Vagina (tissue), 2 donors: Measurements from ENCODE around the gene SLC39A2. TPM values are rescaled to one million over a fixed set of nuclear protein-coding genes. Genes with fewer than 3 reads are reported as not detected.

Experiments used
- DNase-seq, 2 donors: peaks; one replicate each; pipeline ENCODE4 v3.0.0-alpha.2; 2017; ENCODE audit errors: extremely low spot score in 2 of 2
- H3K27ac ChIP-seq: fragments of 200-600 bp; sonication (generic); one replicate; pipeline ENCODE4 v1.5.1; 2019
- H3K27me3 ChIP-seq: fragments of 200-600 bp; sonication (generic); one replicate; pipeline ENCODE4 v1.5.1; 2019
- H3K36me3 ChIP-seq, 2 donors: fragments of 200-600 bp; sonication (generic); one replicate each; pipeline ENCODE4 v1.5.1; 2017 to 2019
- H3K4me1 ChIP-seq: fragments of 200-600 bp; sonication (generic); one replicate; pipeline ENCODE4 v1.5.1; 2019
- H3K4me3 ChIP-seq, 2 donors: fragments of 200-600 bp; sonication (generic); 1 replicate in 1 of 2; 2 replicates in 1 of 2; pipeline ENCODE4 v1.5.1; 2016 to 2019
- H3K9me3 ChIP-seq: fragments of 200-600 bp; sonication (generic); one replicate; pipeline ENCODE4 v1.5.1; 2019
- CTCF ChIP-seq, 3 experiments: fragments of 450-650 bp in 2 of 3; fragments of 200-600 bp in 1 of 3; sonication (generic) in 1 of 3; IDR thresholded peaks; one replicate each; pipeline ENCODE4 v1.5.1; 2017 to 2019; ENCODE audit warnings: antibody characterized with exemption in 3 of 3, mild to moderate bottlenecking in 2 of 3, moderate library complexity in 2 of 3
- POLR2A ChIP-seq, 2 donors: fragments of 450-650 bp; IDR thresholded peaks; one replicate each; pipeline ENCODE4 v1.6.1; 2017; ENCODE audit warnings: antibody characterized with exemption in 2 of 2, mild to moderate bottlenecking in 2 of 2, moderate library complexity in 2 of 2
- POLR2AphosphoS5 ChIP-seq, 2 donors: sonication (generic); formaldehyde crosslinking; IDR thresholded peaks; one replicate each; pipeline ENCODE4 v1.9.0; 2017; ENCODE audit warnings: antibody characterized with exemption in 2 of 2, mild to moderate bottlenecking in 2 of 2, low read depth in 1 of 2; ENCODE audit not compliant: insufficient read depth in 1 of 2
- intact Hi-C: fragments of 100-400 bp; cut with DNase I; formaldehyde crosslinking; loops from one replicate; pipeline ENCODE4 v1.15.1; 2023
- total RNA-seq: library from RNA; depleted of rRNA; stranded (reverse); fragments of >200 nt; gene quantifications from one replicate; pipeline ENCODE4 v1.2.3, GENCODE V29; 2016

SLC39A2 gene
- total RNA-seq, 1 donor from 2014 or later, result 5.4 TPM

- peak within 1 kb of the TSS; percentile 31 for H3K27ac ChIP-seq
- no peak for DNase-seq
- H3K36me3 ChIP-seq, result no peaks in the 10 kb centered on the region
- H3K9me3 ChIP-seq, result no peaks in the 10 kb centered on the region
- H3K27me3 ChIP-seq, result no peaks in the 10 kb centered on the region
- TF ChIP-seq POLR2AphosphoS5 (IDR thresholded peaks at IDR 0.05; ENCODE audit: insufficient read depth in 1 of 2, low read depth in 1 of 2) (peak in 1 of 2 donors; percentile 77), POLR2A (IDR thresholded peaks at IDR 0.05) (no peak)
- no peak within 1 kb of the TSS for H3K4me3 ChIP-seq
- intact Hi-C loops, result loop anchor here (2.0 to 5.0 kb wide), 2 partner anchors 27 to 40 kb away; no protein-coding TSS in a partner anchor
- H3K4me1 ChIP-seq, result peaks cover 48% of the 10 kb centered on the region
These were observed 42.8 kb downstream of the SLC39A2 start, which contains the start of gene RNASE7 for GRCh38 chr14:21041676-21042433. RNASE7 (plus strand) TSS chr14:21042362; CDS start chr14:21042993, 631 bp downstream.

GRCh38 chr14:21042918-21043317 lies 43.8 kb downstream of the SLC39A2 start:
- Histone ChIP-seq H3K36me3 (no peaks in the 10 kb centered on the region), H3K9me3 (no peaks in the 10 kb centered on the region), H3K27me3 (no peaks in the 10 kb centered on the region), H3K4me1 (peaks cover 43% of the 10 kb centered on the region), H3K27ac (no peak overlapping the region), H3K4me3 (no peak overlapping the region)
- no peak for DNase-seq
- intact Hi-C loops, result loop anchor here (5.0 kb wide), 1 partner anchor 41 kb away; no protein-coding TSS in a partner anchor
- TF ChIP-seq POLR2A (IDR thresholded peaks at IDR 0.05), result no peak
- no peak for TF ChIP-seq CTCF (IDR thresholded peaks at IDR 0.05)
- TF ChIP-seq POLR2AphosphoS5 (IDR thresholded peaks at IDR 0.05; ENCODE audit: insufficient read depth in 1 of 2, low read depth in 1 of 2), result no peak

- DNase-seq, result no peak
- no peaks in the 10 kb centered on the region for H3K27me3 ChIP-seq
- H3K4me1 ChIP-seq, result peaks cover 38% of the 10 kb centered on the region
- no peak overlapping the region for H3K27ac ChIP-seq
- intact Hi-C loops, result loop anchor here (5.0 kb wide), 1 partner anchor 41 kb away; no protein-coding TSS in a partner anchor
- H3K36me3 ChIP-seq, result no peaks in the 10 kb centered on the region
- no peaks in the 10 kb centered on the region for H3K9me3 ChIP-seq
- H3K4me3 ChIP-seq, result no peak overlapping the region
- no peak for TF ChIP-seq POLR2A (IDR thresholded peaks at IDR 0.05)
- no peak for TF ChIP-seq CTCF (IDR thresholded peaks at IDR 0.05)
- TF ChIP-seq POLR2AphosphoS5 (IDR thresholded peaks at IDR 0.05; ENCODE audit: insufficient read depth in 1 of 2, low read depth in 1 of 2), result no peak
These were observed 44.4 kb downstream of the SLC39A2 start for GRCh38 chr14:21043387-21043973.

GRCh38 chr14:21043974-21044618 lies 45.0 kb downstream of the SLC39A2 start:
- no peaks in the 10 kb centered on the region for H3K27me3 ChIP-seq
- no peak overlapping the region for H3K27ac ChIP-seq
- no peak overlapping the region for H3K4me3 ChIP-seq
- peaks cover 31% of the 10 kb centered on the region for H3K4me1 ChIP-seq
- intact Hi-C loops, result loop anchor here (5.0 kb wide), 1 partner anchor 42 kb away; no protein-coding TSS in a partner anchor
- H3K9me3 ChIP-seq, result no peaks in the 10 kb centered on the region
- no peak for DNase-seq
- TF ChIP-seq POLR2A (IDR thresholded peaks at IDR 0.05) (no peak), POLR2AphosphoS5 (IDR thresholded peaks at IDR 0.05; ENCODE audit: insufficient read depth in 1 of 2, low read depth in 1 of 2) (no peak), CTCF (IDR thresholded peaks at IDR 0.05) (no peak)
- no peaks in the 10 kb centered on the region for H3K36me3 ChIP-seq

GRCh38 chr14:21047378-21047781 lies 48.3 kb downstream of the SLC39A2 start:
- DNase-seq, result no peak
- TF ChIP-seq POLR2AphosphoS5 (IDR thresholded peaks at IDR 0.05; ENCODE audit: insufficient read depth in 1 of 2, low read depth in 1 of 2) (no peak), POLR2A (IDR thresholded peaks at IDR 0.05) (no peak), CTCF (IDR thresholded peaks at IDR 0.05) (no peak)
- Histone ChIP-seq H3K9me3 (no peaks in the 10 kb centered on the region), H3K27ac (no peak overlapping the region), H3K4me1 (peaks cover 15% of the 10 kb centered on the region), H3K36me3 (no peaks in the 10 kb centered on the region), H3K27me3 (no peaks in the 10 kb centered on the region), H3K4me3 (no peak overlapping the region)
- intact Hi-C loops, result no loop called here
